Activated CD4-positive, CD25-positive, alpha-beta regulatory T cell treated with anti-CD3 and anti-CD28 coated beads, Interleukin-2, amount 50 U/mL, for 16 hours (primary cell): Measurements from ENCODE around the gene MDH1B.
A peak's percentile ranks its signal among the peaks of the same experiment; 100 is the strongest.

ENCODE experiments used
- DNase-seq: peaks from one replicate; pipeline ENCODE4 v3.0.0-alpha.2; 2020; ENCODE audit warnings: low read depth, low spot score

Gene MDH1B

GRCh38 chr2:206693399-206694137, 71.6 kb downstream of the MDH1B start:
- DNase-seq = peak; percentile 20

- DNase-seq = no peak
Observed at GRCh38 chr2:206692971-206693370, 72.2 kb downstream of the MDH1B start.

- DNase-seq = no peak
Observed at GRCh38 chr2:206688990-206689389, 76.1 kb downstream of the MDH1B start.

- no peak for DNase-seq
Observed at GRCh38 chr2:206688453-206688852, 76.7 kb downstream of the MDH1B start.
